ENCODE measurements around the gene PHKA2.

GRCh38 chrX:18920566-18920965 lies 63.3 kb downstream of the PHKA2 start:
- no peak for TF ChIP-seq CTCF (IDR thresholded peaks at IDR 0.05; ENCODE audit: low read depth, low read length, missing input control)
- TF ChIP-seq REST (IDR thresholded peaks at IDR 0.05): no peak
- TF ChIP-seq RAD21 (IDR thresholded peaks at IDR 0.05): no peak
- TF ChIP-seq RXRA (IDR thresholded peaks at IDR 0.05): no peak
- TF ChIP-seq JUND (IDR thresholded peaks at IDR 0.05): no peak
- TF ChIP-seq GABPA (IDR thresholded peaks at IDR 0.05 in 1 of 2, conservative IDR thresholded peaks at IDR 0.05 in 1 of 2): no peak

Data from liver (tissue), 3 donors.